SH-SY5Y (cell line): ENCODE data around the gene ATP5F1B.

Experiments
- GATA2 ChIP-seq: IDR thresholded peaks from 2 replicates; pipeline ENCODE4 v1.6.1; 2011; ENCODE audit warnings: mild to moderate bottlenecking, low read depth, low read length
- GATA3 ChIP-seq: IDR thresholded peaks from 2 replicates; pipeline ENCODE4 v1.6.1; 2011; ENCODE audit warnings: low read depth, mild to moderate bottlenecking, low read length, moderate library complexity

ATP5F1B gene

GRCh38 chr12:56604355-56604754, 41.4 kb downstream of the ATP5F1B start:
- TF ChIP-seq GATA2 = no peak
- no peak for TF ChIP-seq GATA3

- TF ChIP-seq GATA2 (no peak), GATA3 (no peak)
Measured at GRCh38 chr12:56602239-56602638, 43.5 kb downstream of the ATP5F1B start.

- TF ChIP-seq GATA2 (no peak), GATA3 (no peak)
Measured at GRCh38 chr12:56601503-56601902, 44.3 kb downstream of the ATP5F1B start.

GRCh38 chr12:56600753-56601152, 45.0 kb downstream of the ATP5F1B start:
- TF ChIP-seq GATA3 = no peak
- no peak for TF ChIP-seq GATA2

- TF ChIP-seq GATA3 = no peak
- no peak for TF ChIP-seq GATA2
Measured at GRCh38 chr12:56599797-56600196, 46.0 kb downstream of the ATP5F1B start.

GRCh38 chr12:56599041-56599440, 46.7 kb downstream of the ATP5F1B start:
- TF ChIP-seq GATA3 (no peak), GATA2 (no peak)

GRCh38 chr12:56596815-56597214, 49.0 kb downstream of the ATP5F1B start:
- TF ChIP-seq GATA3 = no peak

GRCh38 chr12:56593909-56594621, 51.7 kb downstream of the ATP5F1B start:
- TF ChIP-seq GATA2 (no peak), GATA3 (no peak)

- no peak for TF ChIP-seq GATA3
Measured at GRCh38 chr12:56591961-56592360, 53.8 kb downstream of the ATP5F1B start.

- no peak for TF ChIP-seq GATA3
Measured at GRCh38 chr12:56591126-56591525, 54.7 kb downstream of the ATP5F1B start.

GRCh38 chr12:56590237-56590830, 55.5 kb downstream of the ATP5F1B start:
- TF ChIP-seq GATA2 (no peak), GATA3 (no peak)

- TF ChIP-seq GATA2 (no peak), GATA3 (no peak)
Measured at GRCh38 chr12:56589783-56590182, 56.0 kb downstream of the ATP5F1B start.
